CD14-positive monocyte (primary cell): ENCODE results near the gene CFAP221. TPM values are rescaled to one million over a fixed set of nuclear protein-coding genes. Genes with fewer than 3 reads are reported as not detected.

Experiments used
- DNase-seq, 3 donors: peaks; one replicate each; pipeline ENCODE4 v3.0.0-alpha.2; 2011 to 2022
- H2AFZ ChIP-seq: 2 replicates; pipeline ENCODE4 v1.6.0; 2012; ENCODE audit warnings: mild to moderate bottlenecking, low read depth, low read length, inconsistent platforms; ENCODE audit not compliant: insufficient read depth, poor library complexity, severe bottlenecking
- H3K27ac ChIP-seq, 2 donors: 1 replicate in 1 of 2; 2 replicates in 1 of 2; pipeline ENCODE4 v1.5.1; 2012 to 2013; ENCODE audit warnings: low read length in 2 of 2, control low read depth in 1 of 2, inconsistent platforms in 1 of 2, low read depth in 1 of 2, mild to moderate bottlenecking in 1 of 2
- H3K27me3 ChIP-seq, 2 donors: one replicate each; pipeline versions ENCODE4 v1.6.0 to v1.6.1; 2011 to 2013; ENCODE audit warnings: low read length in 2 of 2; ENCODE audit not compliant: control insufficient read depth in 2 of 2, insufficient read depth in 2 of 2
- H3K36me3 ChIP-seq, 2 donors: replicated peaks in 1 of 2; 1 replicate in 1 of 2; 2 replicates in 1 of 2; pipeline versions ENCODE4 v1.5.1 to v1.6.1; 2012 to 2013; ENCODE audit warnings: low read length in 2 of 2, control low read depth in 1 of 2, inconsistent platforms in 1 of 2, mild to moderate bottlenecking in 1 of 2; ENCODE audit not compliant: insufficient read depth in 2 of 2, control insufficient read depth in 1 of 2
- H3K4me1 ChIP-seq, 2 donors: 1 replicate in 1 of 2; 2 replicates in 1 of 2; pipeline versions ENCODE4 v1.5.1 to v1.6.1; 2012 to 2013; ENCODE audit warnings: low read length in 2 of 2, control low read depth in 1 of 2, inconsistent platforms in 1 of 2, mild to moderate bottlenecking in 1 of 2, moderate library complexity in 1 of 2; ENCODE audit not compliant: insufficient read depth in 2 of 2, control insufficient read depth in 1 of 2
- H3K4me2 ChIP-seq: replicated peaks from 2 replicates; pipeline ENCODE3; 2012; ENCODE audit warnings: low read length, moderate library complexity, mild to moderate bottlenecking; ENCODE audit not compliant: poor library complexity, severe bottlenecking; ENCODE audit errors: extremely low read depth
- H3K4me3 ChIP-seq, 3 experiments: fragments of 200-600 bp in 1 of 3; sonication (generic) in 1 of 3; replicated peaks in 1 of 3; 1 replicate in 2 of 3; 2 replicates in 1 of 3; pipeline ENCODE4 v1.5.1; 2011 to 2013; ENCODE audit warnings: low read length in 3 of 3, mild to moderate bottlenecking in 3 of 3, control low read depth in 2 of 3, low read depth in 2 of 3, inconsistent platforms in 1 of 3, moderate library complexity in 1 of 3
- H3K79me2 ChIP-seq: 2 replicates; pipeline ENCODE4 v1.6.0; 2012; ENCODE audit warnings: mild to moderate bottlenecking, control low read depth, inconsistent platforms, low read length, moderate library complexity; ENCODE audit not compliant: insufficient read depth
- H3K9ac ChIP-seq: 2 replicates; pipeline ENCODE4 v1.6.0; 2017; ENCODE audit warnings: low read length, mild to moderate bottlenecking; ENCODE audit not compliant: insufficient read depth, poor library complexity, severe bottlenecking
- H3K9me3 ChIP-seq, 2 donors: replicated peaks in 1 of 2; 1 replicate in 1 of 2; 2 replicates in 1 of 2; pipeline versions ENCODE4 v1.5.1 to v1.6.1; 2012 to 2013; ENCODE audit warnings: low read length in 2 of 2, control low read depth in 1 of 2; ENCODE audit not compliant: control insufficient read depth in 1 of 2, insufficient read depth in 1 of 2
- H4K20me1 ChIP-seq: 2 replicates; pipeline ENCODE4 v1.6.0; 2012; ENCODE audit warnings: mild to moderate bottlenecking, low read length, control low read depth, moderate library complexity; ENCODE audit not compliant: insufficient read depth
- H3K27ac Mint-ChIP-seq, 7 donors: one replicate each; pipeline ENCODE4 v1.8.0; 2020; ENCODE audit warnings: mild to moderate bottlenecking in 7 of 7, mixed read lengths in 7 of 7, moderate library complexity in 6 of 7, inconsistent platforms in 2 of 7
- H3K27me3 Mint-ChIP-seq, 3 donors: one replicate each; pipeline ENCODE4 v1.8.0; 2021 to 2022; ENCODE audit warnings: low read depth in 3 of 3, mild to moderate bottlenecking in 3 of 3, mixed read lengths in 3 of 3, moderate library complexity in 3 of 3, inconsistent platforms in 1 of 3
- H3K36me3 Mint-ChIP-seq, 2 donors: one replicate each; pipeline ENCODE4 v1.8.0; 2020; ENCODE audit warnings: mixed read lengths in 2 of 2, inconsistent platforms in 1 of 2, mild to moderate bottlenecking in 1 of 2
- H3K4me1 Mint-ChIP-seq: one replicate; pipeline ENCODE4 v1.8.0; 2020; ENCODE audit warnings: mild to moderate bottlenecking, mixed read lengths
- H3K4me3 Mint-ChIP-seq, 2 donors: one replicate each; pipeline ENCODE4 v1.8.0; 2020; ENCODE audit warnings: mild to moderate bottlenecking in 2 of 2, mixed read lengths in 2 of 2, moderate library complexity in 1 of 2
- H3K9me3 Mint-ChIP-seq, 7 donors: one replicate each; pipeline ENCODE4 v1.8.0; 2020 to 2022; ENCODE audit warnings: mixed read lengths in 7 of 7, mild to moderate bottlenecking in 6 of 7, moderate library complexity in 6 of 7, inconsistent platforms in 2 of 7
- CTCF ChIP-seq: fragments of 200-600 bp; IDR thresholded peaks from one replicate; pipeline ENCODE4 v1.8.0; 2022; ENCODE audit warnings: antibody characterized with exemption, mild to moderate bottlenecking
- WGBS: methylation state at CpG from one replicate; pipeline ENCODE4 v1.1.5; 2013; ENCODE audit warnings: missing lambda C conversion rate; ENCODE audit not compliant: insufficient coverage; 5-methylcytosine and 5-hydroxymethylcytosine counted together
- intact Hi-C, 2 donors: fragments of 100-400 bp; cut with micrococcal nuclease; formaldehyde crosslinking; loops; one replicate each; pipeline versions ENCODE4 v1.15.0 to v1.15.1; 2023
- polyA plus RNA-seq, 3 donors: library from polyadenylated mRNA; depleted of rRNA in 1 of 3; unstranded in 2 of 3; stranded (reverse) in 1 of 3; fragments of 300-500 nt in 2 of 3; fragments of >200 nt in 1 of 3; fragmentation: Illumina TruSeq in 2 of 3; gene quantifications; 1 replicate in 2 of 3; 2 replicates in 1 of 3; pipeline ENCODE4 v1.2.3, GENCODE V29; 2012 to 2021

CFAP221 gene
- polyA plus RNA-seq, 3 donors = not detected

GRCh38 chr2:119537792-119538191 is 6.5 kb upstream of the CFAP221 start:
- Histone ChIP-seq H3K27ac (no peak overlapping the region), H2AFZ (no peak overlapping the region), H3K36me3 (no peaks in the 10 kb centered on the region), H3K9me3 (peaks cover 8 to 12% of the 10 kb centered on the region in 2 donors), H3K4me2 (no peak overlapping the region), H3K27me3 (peaks cover 6 to 13% of the 10 kb centered on the region in 2 donors), H4K20me1 (no peaks in the 10 kb centered on the region), H3K9ac (no peak overlapping the region), H3K4me3 (no peak overlapping the region), H3K79me2 (no peaks in the 10 kb centered on the region), H3K4me1 (no peaks in the 10 kb centered on the region)
- H3K27ac Mint-ChIP-seq = no peak overlapping the region
- H3K36me3 Mint-ChIP-seq = no peaks in the 10 kb centered on the region
- no peaks in the 10 kb centered on the region for H3K4me1 Mint-ChIP-seq
- TF ChIP-seq CTCF = no peak
- no peak overlapping the region for H3K4me3 Mint-ChIP-seq
- intact Hi-C loops = no loop called here
- peaks cover 7 to 28% (median 13%) of the 10 kb centered on the region in 7 donors for H3K9me3 Mint-ChIP-seq
- no peak for DNase-seq
- peaks cover 7 to 15% (median 12%) of the 10 kb centered on the region in 3 donors for H3K27me3 Mint-ChIP-seq

GRCh38 chr2:119541476-119541875 is 2.8 kb upstream of the CFAP221 start:
- peaks cover 3 to 5% of the 10 kb centered on the region in 2 donors for H3K9me3 ChIP-seq
- no peaks in the 10 kb centered on the region for H3K79me2 ChIP-seq
- Mint-ChIP-seq H3K4me3 (no peak overlapping the region), H3K27me3 (peaks cover 40 to 49% (median 46%) of the 10 kb centered on the region in 3 donors), H3K36me3 (peaks cover 0 to 7% of the 10 kb centered on the region in 2 donors), H3K4me1 (peaks cover 4% of the 10 kb centered on the region), H3K27ac (no peak overlapping the region), H3K9me3 (peaks cover 0 to 27% (median 11%) of the 10 kb centered on the region in 7 donors)
- no peak for TF ChIP-seq CTCF
- H2AFZ ChIP-seq = no peak overlapping the region
- H3K36me3 ChIP-seq = no peaks in the 10 kb centered on the region
- no peak overlapping the region for H3K9ac ChIP-seq
- no peak overlapping the region for H3K4me2 ChIP-seq
- peaks cover 0 to 8% of the 10 kb centered on the region in 2 donors for H3K4me1 ChIP-seq
- H3K4me3 ChIP-seq = no peak overlapping the region
- no peak overlapping the region for H3K27ac ChIP-seq
- intact Hi-C loops = no loop called here
- no CpG with 5 or more reads among the region's 2 CpGs for WGBS
- no peak for DNase-seq
- no peaks in the 10 kb centered on the region for H4K20me1 ChIP-seq
- H3K27me3 ChIP-seq = peaks cover 40 to 48% of the 10 kb centered on the region in 2 donors
